ENCODE results near the gene SMARCAD1.

SMARCAD1 gene

GRCh38 chr4:94338681-94339351 lies 131.2 kb downstream of the SMARCAD1 start:
- TF ChIP-seq TEAD4 (IDR thresholded peaks at IDR 0.05) (no peak), ZBTB7A (IDR thresholded peaks at IDR 0.05; ENCODE audit: low read depth) (no peak), RAD21 (IDR thresholded peaks at IDR 0.05; ENCODE audit: low read depth) (no peak), EGR1 (IDR thresholded peaks at IDR 0.05) (no peak)

- TF ChIP-seq TCF12 (IDR thresholded peaks at IDR 0.05; ENCODE audit: low read depth) (no peak), MAX (IDR thresholded peaks at IDR 0.05) (no peak), TAF1 (IDR thresholded peaks at IDR 0.05; ENCODE audit: low read depth) (no peak), EP300 (IDR thresholded peaks at IDR 0.05; ENCODE audit: borderline replicate concordance) (no peak), EGR1 (IDR thresholded peaks at IDR 0.05) (no peak), RAD21 (IDR thresholded peaks at IDR 0.05; ENCODE audit: low read depth) (no peak), ZBTB7A (IDR thresholded peaks at IDR 0.05; ENCODE audit: low read depth) (no peak), CEBPB (IDR thresholded peaks at IDR 0.05) (no peak), CREB1 (IDR thresholded peaks at IDR 0.05; ENCODE audit: low read depth) (no peak), TEAD4 (IDR thresholded peaks at IDR 0.05) (no peak), FOXM1 (IDR thresholded peaks at IDR 0.05; ENCODE audit: borderline replicate concordance, low read depth) (no peak)
These were observed 132.1 kb downstream of the SMARCAD1 start for GRCh38 chr4:94339779-94340178.
